ENCODE measurements around the gene VN1R4.
"Not testable (repeated sequence)": the region's sequence is repeated elsewhere in the genome, so short reads cannot be mapped to it uniquely, and the experiment has no call there.

VN1R4 gene

GRCh38 chr19:53254411-53255341 is 12.8 kb downstream of the VN1R4 start, which contains the start of gene ZNF677:
Gene ZNF677 (minus strand): TSS chr19:53254873. CDS start chr19:53251550, 3,323 bp downstream.
- no peak for TF ChIP-seq ZNF274 (IDR thresholded peaks at IDR 0.05; ENCODE audit: low read depth, low read length)

GRCh38 chr19:53246498-53246897 is 21.0 kb downstream of the VN1R4 start:
- no peak overlapping the region for H3K4me3 ChIP-seq (ENCODE audit: low read length)
- TF ChIP-seq ZNF274 (IDR thresholded peaks at IDR 0.05; ENCODE audit: low read depth, low read length): no peak

More at GRCh38 chr19:53254411-53255341, 12.8 kb downstream of the VN1R4 start, which contains the start of gene ZNF677:
- H3K4me3 ChIP-seq (ENCODE audit: low read length): peak within 1 kb of the TSS; percentile 90; the same call in 1 of the 2 replicates

DNA sequence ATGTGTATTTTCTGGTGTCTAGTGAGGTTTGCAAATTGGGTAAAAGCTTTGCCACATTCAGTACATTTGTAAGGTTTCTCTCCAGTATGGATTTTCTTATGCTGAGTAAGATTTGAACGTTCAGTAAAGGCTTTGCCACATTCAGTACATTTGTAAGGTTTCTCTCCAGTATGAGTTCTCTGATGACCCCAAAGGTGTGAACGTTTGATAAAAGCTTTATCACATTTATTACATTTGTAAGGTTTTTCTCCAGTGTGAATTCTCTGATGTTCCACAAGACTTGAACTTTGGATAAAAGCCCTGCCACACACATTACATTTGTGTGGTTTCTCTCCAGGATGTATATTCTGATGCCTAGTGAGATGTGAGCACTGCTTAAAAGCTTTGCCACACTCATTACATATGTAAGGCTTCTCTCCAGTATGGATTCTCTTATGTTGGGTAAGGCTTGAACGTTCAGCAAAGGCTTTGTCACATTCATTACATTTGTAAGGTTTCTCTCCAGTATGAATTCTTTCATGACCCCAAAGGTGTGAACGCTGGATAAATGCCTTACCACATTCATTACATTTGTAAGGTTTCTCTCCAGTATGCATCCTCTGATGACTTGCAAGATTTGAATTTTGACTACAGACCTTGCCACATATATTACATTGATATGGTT is 30.3 kb downstream of the VN1R4 start:
- peak; percentile 84 for TF ChIP-seq ZNF274 (IDR thresholded peaks at IDR 0.05; ENCODE audit: low read depth, low read length)
- no peak overlapping the region for H3K4me3 ChIP-seq (ENCODE audit: low read length)

- H3K4me3 ChIP-seq (ENCODE audit: low read length): no peak overlapping the region
- TF ChIP-seq ZNF274 (IDR thresholded peaks at IDR 0.05; ENCODE audit: low read depth, low read length): no peak
These were observed 42.9 kb downstream of the VN1R4 start for GRCh38 chr19:53224606-53225005.

- H3K4me3 ChIP-seq (ENCODE audit: low read length): not testable (repeated sequence)
These were observed 44.8 kb downstream of the VN1R4 start for GRCh38 chr19:53222716-53223115.
